ENCODE measurements around the gene CNTN5.

Gene CNTN5

DNA sequence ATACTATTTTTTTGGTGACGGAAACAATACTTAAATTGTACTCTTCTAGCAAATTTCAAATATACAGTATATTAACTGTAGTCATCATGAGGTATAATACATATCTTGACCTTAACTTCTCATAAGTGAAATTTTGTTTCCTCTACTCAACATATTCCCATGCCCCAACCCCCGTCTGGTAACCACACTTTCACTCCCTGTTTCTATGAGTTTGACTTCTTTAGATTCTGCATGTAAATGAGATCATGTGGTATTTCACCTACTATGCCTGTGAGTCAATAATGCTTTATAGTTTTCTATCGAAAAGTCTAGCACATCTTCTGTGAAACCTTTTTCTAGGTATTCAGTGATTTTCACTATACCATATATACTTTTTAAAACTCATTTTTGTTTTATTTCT, 663.2 kb downstream of the CNTN5 start (continued):
- TF ChIP-seq, protein P1, sequence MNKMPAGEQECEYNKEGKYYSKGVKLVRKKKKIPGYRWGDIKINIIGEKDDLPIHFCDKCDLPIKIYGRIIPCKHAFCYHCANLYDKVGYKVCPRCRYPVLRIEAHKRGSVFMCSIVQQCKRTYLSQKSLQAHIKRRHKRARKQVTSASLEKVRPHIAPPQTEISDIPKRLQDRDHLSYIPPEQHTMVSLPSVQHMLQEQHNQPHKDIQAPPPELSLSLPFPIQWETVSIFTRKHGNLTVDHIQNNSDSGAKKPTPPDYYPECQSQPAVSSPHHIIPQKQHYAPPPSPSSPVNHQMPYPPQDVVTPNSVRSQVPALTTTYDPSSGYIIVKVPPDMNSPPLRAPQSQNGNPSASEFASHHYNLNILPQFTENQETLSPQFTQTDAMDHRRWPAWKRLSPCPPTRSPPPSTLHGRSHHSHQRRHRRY (tag by site-specific recombination; IDR thresholded peaks at IDR 0.05): no peak
- no peak for TF ChIP-seq SP7 (tag by site-specific recombination; IDR thresholded peaks at IDR 0.05)
- TF ChIP-seq ZBTB49 (tag by site-specific recombination; IDR thresholded peaks at IDR 0.05; ENCODE audit: low read depth): no peak
- TF ChIP-seq ZNF398 (tag by site-specific recombination; IDR thresholded peaks at IDR 0.05): no peak
- TF ChIP-seq ZNF350 (tag by site-specific recombination; IDR thresholded peaks at IDR 0.05): no peak

DNA sequence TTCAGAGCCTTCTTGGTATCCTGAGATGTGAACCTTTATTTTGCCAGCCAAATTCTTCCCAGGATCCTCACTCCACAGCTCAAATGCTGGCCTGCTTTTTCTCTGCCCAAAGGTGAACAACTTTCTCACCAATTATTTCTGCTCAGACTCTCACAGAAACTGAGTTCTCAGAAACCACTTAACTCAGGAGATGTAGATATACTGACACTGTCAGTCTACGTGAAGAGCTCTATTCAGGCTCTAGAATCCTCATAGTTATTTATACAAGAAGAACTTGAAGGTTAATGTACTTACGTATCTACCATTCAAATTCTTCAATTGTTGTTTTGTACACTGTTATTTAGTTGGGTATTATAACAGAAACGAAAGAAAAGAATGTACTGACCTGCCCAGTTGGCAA, 666.1 kb downstream of the CNTN5 start:
- CTCF ChIA-PET: interaction anchor here (0.6 to 1.5 kb wide), 3 partner anchors 312 to 670 kb away, joined by 3 to 4 read pairs (median 3); no protein-coding TSS in a partner anchor
- Histone ChIP-seq H3K4me3 (ENCODE audit: low read depth, low read length) (no peak overlapping the region), H3K27ac (ENCODE audit: extremely low read depth, low read depth, low read length) (no peak overlapping the region), H3K4me1 (ENCODE audit: control insufficient read depth, insufficient read depth, low read length) (no peaks in the 10 kb centered on the region), H3K9me3 (ENCODE audit: control insufficient read depth, insufficient read depth, low read depth, low read length) (no peaks in the 10 kb centered on the region), H3K36me3 (ENCODE audit: control insufficient read depth in 2 of 2, insufficient read depth in 1 of 2, low read length in 2 of 2) (no peaks in the 10 kb centered on the region)
- POLR2A ChIA-PET: no interaction called here
- TF ChIP-seq ZNF580 (tag by site-specific recombination; IDR thresholded peaks at IDR 0.05): no peak
- no peak for TF ChIP-seq ZSCAN16 (tag by site-specific recombination; IDR thresholded peaks at IDR 0.05)
- no peak for TF ChIP-seq ZBTB21 (tag by site-specific recombination; IDR thresholded peaks at IDR 0.05)
- TF ChIP-seq SCRT1 (tag by site-specific recombination; IDR thresholded peaks at IDR 0.05; ENCODE audit: borderline replicate concordance): no peak
- no peak for TF ChIP-seq ZNF2 (tag by site-specific recombination; IDR thresholded peaks at IDR 0.05)
- TF ChIP-seq ZNF658 (tag by site-specific recombination; IDR thresholded peaks at IDR 0.05): no peak
- TF ChIP-seq ZNF791 (tag by site-specific recombination; IDR thresholded peaks at IDR 0.05): no peak
- TF ChIP-seq ZNF148 (tag by site-specific recombination; IDR thresholded peaks at IDR 0.05; ENCODE audit: borderline replicate concordance): no peak
- TF ChIP-seq ZNF112 (tag by site-specific recombination; IDR thresholded peaks at IDR 0.05): no peak
- TF ChIP-seq ZNF324 (tag by site-specific recombination; IDR thresholded peaks at IDR 0.05): no peak
- no peak for TF ChIP-seq ZNF292 (tag by site-specific recombination; IDR thresholded peaks at IDR 0.05; ENCODE audit: borderline replicate concordance, low read depth)

DNA sequence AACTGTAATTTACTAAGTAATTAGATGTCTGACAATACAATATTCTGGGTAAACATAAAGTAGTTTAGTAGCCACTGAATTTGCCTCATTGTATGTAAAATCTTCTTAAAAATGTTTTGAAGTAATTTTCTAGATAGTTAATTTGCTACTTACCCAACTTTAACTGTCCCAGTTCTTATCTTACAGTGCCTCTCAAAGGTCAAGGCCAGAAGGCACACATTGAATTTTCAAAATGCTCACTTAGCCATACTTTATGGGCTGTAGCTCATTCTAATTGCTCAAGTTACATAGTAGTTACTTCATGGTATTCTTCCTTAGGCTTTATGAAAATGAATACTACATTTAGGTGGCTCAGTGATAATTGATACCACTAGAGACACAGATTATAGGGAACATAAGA, 666.6 kb downstream of the CNTN5 start:
- Histone ChIP-seq H3K4me3 (ENCODE audit: low read depth, low read length) (no peak overlapping the region), H3K27ac (ENCODE audit: extremely low read depth, low read depth, low read length) (no peak overlapping the region), H3K36me3 (ENCODE audit: control insufficient read depth in 2 of 2, insufficient read depth in 1 of 2, low read length in 2 of 2) (no peaks in the 10 kb centered on the region), H3K9me3 (ENCODE audit: control insufficient read depth, insufficient read depth, low read depth, low read length) (no peaks in the 10 kb centered on the region), H3K4me1 (ENCODE audit: control insufficient read depth, insufficient read depth, low read length) (no peaks in the 10 kb centered on the region)
- ChIA-PET CTCF (interaction anchor here (1.5 kb wide), 1 partner anchor 312 kb away, joined by 4 read pairs; no protein-coding TSS in a partner anchor), POLR2A (no interaction called here)
- TF ChIP-seq ZIC2 (tag by site-specific recombination; IDR thresholded peaks at IDR 0.05) (no peak), KLF17 (tag by site-specific recombination; IDR thresholded peaks at IDR 0.05) (no peak)

Measured in HEK293 (cell line).